ENCODE measurements around the gene LGR4.

GRCh38 chr11:27413218-27413617 is 59.4 kb downstream of the LGR4 start:
- no peak for TF ChIP-seq EGR1 (IDR thresholded peaks at IDR 0.05; ENCODE audit: low read depth)
- no peak for TF ChIP-seq CTCF (IDR thresholded peaks at IDR 0.05 in 2 of 3, conservative IDR thresholded peaks at IDR 0.05 in 1 of 3; ENCODE audit: borderline replicate concordance in 1 of 3, insufficient read depth in 1 of 3, low read depth in 2 of 3, low read length in 2 of 3)
- no peak for TF ChIP-seq ZBTB33 (IDR thresholded peaks at IDR 0.05; ENCODE audit: extremely low read depth, insufficient replicate concordance, low read length)
- no peak for TF ChIP-seq POLR2A (IDR thresholded peaks at IDR 0.05; ENCODE audit: borderline replicate concordance, extremely low read depth, insufficient read depth, insufficient read length)
- no peak for TF ChIP-seq MAX (IDR thresholded peaks at IDR 0.05)
- TF ChIP-seq ZFX (IDR thresholded peaks at IDR 0.05) = no peak
